Thyroid gland (tissue), 4 donors: Measurements from ENCODE around the gene MPZL2. TPM values are rescaled to one million over a fixed set of nuclear protein-coding genes. Genes with fewer than 3 reads are reported as not detected.

ENCODE experiments used
- DNase-seq, 2 donors: peaks; one replicate each; pipeline ENCODE4 v3.0.0-alpha.2; 2019
- H3K27ac ChIP-seq, 3 donors: fragments of 200-600 bp; sonication (generic); 1 replicate in 2 of 3; 2 replicates in 1 of 3; pipeline ENCODE4 v1.5.1; 2016 to 2019; ENCODE audit warnings: mild to moderate bottlenecking in 1 of 3, moderate library complexity in 1 of 3
- H3K27me3 ChIP-seq: fragments of 200-600 bp; sonication (generic); one replicate; pipeline ENCODE4 v1.5.1; 2019
- H3K36me3 ChIP-seq, 2 donors: fragments of 200-600 bp; sonication (generic); one replicate each; pipeline ENCODE4 v1.5.1; 2016 to 2019
- H3K4me1 ChIP-seq, 2 donors: fragments of 200-600 bp; sonication (generic); one replicate each; pipeline ENCODE4 v1.5.1; 2017 to 2019
- H3K4me3 ChIP-seq, 3 donors: fragments of 200-600 bp; sonication (generic); replicated peaks in 1 of 3; 1 replicate in 2 of 3; 2 replicates in 1 of 3; pipeline ENCODE4 v1.5.1; 2016; ENCODE audit warnings: mild to moderate bottlenecking in 1 of 3
- H3K9me3 ChIP-seq: fragments of 200-600 bp; sonication (generic); one replicate; pipeline ENCODE4 v1.5.1; 2017
- CTCF ChIP-seq, 6 experiments: fragments of 200-600 bp in 3 of 6; fragments of 450-650 bp in 3 of 6; sonication (generic) in 3 of 6; IDR thresholded peaks; one replicate each; pipeline ENCODE4 v1.5.1; 2016 to 2019; ENCODE audit warnings: antibody characterized with exemption in 6 of 6, mild to moderate bottlenecking in 2 of 6, inconsistent platforms in 1 of 6, moderate library complexity in 1 of 6
- POLR2A ChIP-seq, 2 donors: fragments of 450-650 bp; IDR thresholded peaks; one replicate each; pipeline ENCODE4 v1.6.1; 2017; ENCODE audit warnings: antibody characterized with exemption in 2 of 2, mild to moderate bottlenecking in 2 of 2, moderate library complexity in 1 of 2
- WGBS, 2 donors: methylation state at CpG; one replicate each; pipeline ENCODE4 v1.1.5; 2017; 5-methylcytosine and 5-hydroxymethylcytosine counted together
- intact Hi-C: fragments of 100-400 bp; cut with DNase I; formaldehyde crosslinking; loops from one replicate; pipeline ENCODE4 v1.15.1; 2023
- total RNA-seq, 4 donors: library from RNA; depleted of rRNA; stranded (reverse); fragments of >200 nt; gene quantifications; one replicate each; pipeline ENCODE4 v1.2.3, GENCODE V29; 2016

The MPZL2 gene
- total RNA-seq, 4 donors from 2014 or later, result 40.3 to 92.7 (median 76.1) TPM

DNA sequence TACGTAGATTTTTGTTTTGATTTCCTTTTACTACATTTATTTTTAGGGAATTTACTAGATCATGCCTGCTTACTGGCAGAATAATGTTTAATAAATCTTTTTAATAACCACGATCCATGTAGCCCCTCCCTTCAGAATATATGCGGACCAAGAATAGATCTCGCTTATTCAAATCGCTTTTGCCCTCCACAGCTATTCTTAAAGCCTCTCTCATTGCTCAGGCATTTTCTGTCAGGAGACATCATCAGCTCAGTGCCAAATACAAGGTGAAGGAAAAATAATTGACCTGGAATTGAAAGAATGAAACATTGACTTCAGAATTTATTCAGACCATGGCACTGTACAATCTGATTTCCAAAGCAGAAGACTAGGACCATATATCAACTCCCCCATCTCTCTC lies 29.3 kb downstream of the MPZL2 start:
- Histone ChIP-seq H3K9me3 (no peaks in the 10 kb centered on the region), H3K4me1 (peaks cover 0 to 13% of the 10 kb centered on the region in 2 donors), H3K36me3 (peaks cover 5% of the 10 kb centered on the region in 2 donors), H3K27me3 (no peaks in the 10 kb centered on the region), H3K27ac (no peak overlapping the region), H3K4me3 (no peak overlapping the region)
- intact Hi-C loops, result no loop called here
- DNase-seq, result no peak
- TF ChIP-seq POLR2A (IDR thresholded peaks at IDR 0.05) (no peak), CTCF (IDR thresholded peaks at IDR 0.05) (no peak)
- WGBS, 2 donors, result 93 to 96% methylated on average over 5 of the region's 5 CpGs

DNA sequence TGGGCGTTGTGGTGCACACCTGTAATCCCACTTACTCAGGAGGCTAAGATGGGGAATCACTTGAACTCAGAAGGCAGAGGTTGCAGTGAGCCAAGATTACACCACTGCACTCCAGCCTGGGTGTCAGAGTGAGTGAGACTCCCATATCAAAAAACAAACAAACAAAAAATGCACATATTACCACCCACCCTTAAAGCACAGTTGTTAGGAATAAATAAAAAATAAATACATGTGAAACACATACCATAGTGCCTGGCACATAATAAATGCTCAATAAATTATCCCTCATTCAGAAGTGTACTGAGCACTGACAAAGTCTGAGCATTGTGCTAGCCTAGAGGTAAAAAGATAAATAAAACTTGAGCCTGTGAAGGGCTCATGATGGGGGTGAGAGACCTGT lies 30.2 kb downstream of the MPZL2 start:
- Histone ChIP-seq H3K4me1 (peaks cover 0 to 3% of the 10 kb centered on the region in 2 donors), H3K27ac (no peak overlapping the region), H3K36me3 (peaks cover 6 to 12% of the 10 kb centered on the region in 2 donors), H3K4me3 (no peak overlapping the region), H3K9me3 (no peaks in the 10 kb centered on the region), H3K27me3 (no peaks in the 10 kb centered on the region)
- DNase-seq, result no peak
- WGBS, 2 donors, result 83 to 95% methylated on average over 1 of the region's 1 CpG
- TF ChIP-seq CTCF (IDR thresholded peaks at IDR 0.05), result no peak
- no peak for TF ChIP-seq POLR2A (IDR thresholded peaks at IDR 0.05)
- intact Hi-C loops, result no loop called here

GRCh38 chr11:118233377-118233776 lies 30.7 kb downstream of the MPZL2 start:
- H3K36me3 ChIP-seq, result peaks cover 6 to 12% of the 10 kb centered on the region in 2 donors
- H3K27me3 ChIP-seq, result no peaks in the 10 kb centered on the region
- TF ChIP-seq CTCF (IDR thresholded peaks at IDR 0.05), result no peak
- no peak for TF ChIP-seq POLR2A (IDR thresholded peaks at IDR 0.05)
- no peak for DNase-seq
- intact Hi-C loops, result no loop called here
- H3K9me3 ChIP-seq, result no peaks in the 10 kb centered on the region
- no peak overlapping the region for H3K27ac ChIP-seq
- 93 to 97% methylated on average over 5 of the region's 5 CpGs for WGBS, 2 donors
- H3K4me3 ChIP-seq, result no peak overlapping the region
- no peaks in the 10 kb centered on the region for H3K4me1 ChIP-seq

GRCh38 chr11:118232659-118233058 lies 31.4 kb downstream of the MPZL2 start:
- no peak for TF ChIP-seq CTCF (IDR thresholded peaks at IDR 0.05)
- no peak for TF ChIP-seq POLR2A (IDR thresholded peaks at IDR 0.05)
- intact Hi-C loops, result no loop called here
- Histone ChIP-seq H3K4me1 (no peaks in the 10 kb centered on the region), H3K27ac (no peak overlapping the region), H3K36me3 (peaks cover 6 to 15% of the 10 kb centered on the region in 2 donors), H3K27me3 (no peaks in the 10 kb centered on the region), H3K9me3 (no peaks in the 10 kb centered on the region), H3K4me3 (no peak overlapping the region)
- DNase-seq, result no peak
- 84 to 87% methylated on average over 1 of the region's 1 CpG for WGBS, 2 donors

DNA sequence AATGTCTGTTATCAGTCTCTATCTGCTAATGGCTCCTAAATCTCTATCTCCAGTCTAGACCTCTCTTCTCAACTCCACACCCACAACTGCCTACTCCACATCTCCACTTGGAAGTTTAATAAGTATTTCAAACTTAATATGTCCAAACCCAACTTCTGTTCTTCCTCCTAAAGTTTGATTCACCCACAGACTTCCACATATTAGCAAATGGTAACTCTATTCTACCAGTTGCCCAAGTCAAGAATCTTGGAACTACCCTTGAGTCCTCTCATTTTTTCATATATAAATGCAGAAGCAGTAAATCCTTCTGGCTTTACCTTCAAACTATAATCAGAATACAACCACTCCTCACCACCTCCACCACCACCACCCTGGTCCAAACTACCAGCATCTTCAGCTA lies 32.6 kb downstream of the MPZL2 start:
- TF ChIP-seq CTCF (IDR thresholded peaks at IDR 0.05) (no peak), POLR2A (IDR thresholded peaks at IDR 0.05) (no peak)
- Histone ChIP-seq H3K4me3 (no peak overlapping the region), H3K27me3 (no peaks in the 10 kb centered on the region), H3K36me3 (peaks cover 12 to 16% of the 10 kb centered on the region in 2 donors), H3K9me3 (no peaks in the 10 kb centered on the region), H3K27ac (no peak overlapping the region), H3K4me1 (no peaks in the 10 kb centered on the region)
- no peak for DNase-seq
- intact Hi-C loops, result no loop called here
